ENCODE measurements around the gene STK24.

The STK24 gene

GRCh38 chr13:98436233-98436910 lies 140.5 kb downstream of the STK24 start:
- H3K9ac ChIP-seq (ENCODE audit: low read length): no peak overlapping the region
- H3K27me3 ChIP-seq (replicated peaks; ENCODE audit: insufficient read depth, low read length): no peaks in the 10 kb centered on the region
- no peak overlapping the region for H3K4me2 ChIP-seq (ENCODE audit: low read depth, low read length)
- no peaks in the 10 kb centered on the region for H3K9me2 ChIP-seq (replicated peaks; ENCODE audit: insufficient read depth, low read length)
- no peak for DNase-seq
- H3F3A ChIP-seq (ENCODE audit: insufficient read depth, low read length): no peaks in the 10 kb centered on the region
- H3K4me3 ChIP-seq (ENCODE audit: low read length): no peak overlapping the region
- no peaks in the 10 kb centered on the region for H3K36me3 ChIP-seq (replicated peaks; ENCODE audit: insufficient read depth, low read length)
- no peak overlapping the region for H3K27ac ChIP-seq (ENCODE audit: low read length)
- H3K4me1 ChIP-seq (ENCODE audit: low read length): no peaks in the 10 kb centered on the region
- no peaks in the 10 kb centered on the region for H4K20me1 ChIP-seq (ENCODE audit: insufficient read depth, low read length)
- H3K9me3 ChIP-seq (replicated peaks; ENCODE audit: insufficient read depth, low read length): no peaks in the 10 kb centered on the region
- no peak for TF ChIP-seq EZH2 (optimal IDR thresholded peaks at IDR 0.05; ENCODE audit: low read depth, low read length)
- TF ChIP-seq EZH2phosphoT487 (IDR thresholded peaks at IDR 0.05; ENCODE audit: low read length): no peak
- TF ChIP-seq, protein P1, sequence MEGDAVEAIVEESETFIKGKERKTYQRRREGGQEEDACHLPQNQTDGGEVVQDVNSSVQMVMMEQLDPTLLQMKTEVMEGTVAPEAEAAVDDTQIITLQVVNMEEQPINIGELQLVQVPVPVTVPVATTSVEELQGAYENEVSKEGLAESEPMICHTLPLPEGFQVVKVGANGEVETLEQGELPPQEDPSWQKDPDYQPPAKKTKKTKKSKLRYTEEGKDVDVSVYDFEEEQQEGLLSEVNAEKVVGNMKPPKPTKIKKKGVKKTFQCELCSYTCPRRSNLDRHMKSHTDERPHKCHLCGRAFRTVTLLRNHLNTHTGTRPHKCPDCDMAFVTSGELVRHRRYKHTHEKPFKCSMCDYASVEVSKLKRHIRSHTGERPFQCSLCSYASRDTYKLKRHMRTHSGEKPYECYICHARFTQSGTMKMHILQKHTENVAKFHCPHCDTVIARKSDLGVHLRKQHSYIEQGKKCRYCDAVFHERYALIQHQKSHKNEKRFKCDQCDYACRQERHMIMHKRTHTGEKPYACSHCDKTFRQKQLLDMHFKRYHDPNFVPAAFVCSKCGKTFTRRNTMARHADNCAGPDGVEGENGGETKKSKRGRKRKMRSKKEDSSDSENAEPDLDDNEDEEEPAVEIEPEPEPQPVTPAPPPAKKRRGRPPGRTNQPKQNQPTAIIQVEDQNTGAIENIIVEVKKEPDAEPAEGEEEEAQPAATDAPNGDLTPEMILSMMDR (IDR thresholded peaks at IDR 0.05; ENCODE audit: low read length): no peak
- no peaks in the 10 kb centered on the region for H3K79me2 ChIP-seq (ENCODE audit: low read length)
- no peak overlapping the region for H2AFZ ChIP-seq (ENCODE audit: low read length)

DNA sequence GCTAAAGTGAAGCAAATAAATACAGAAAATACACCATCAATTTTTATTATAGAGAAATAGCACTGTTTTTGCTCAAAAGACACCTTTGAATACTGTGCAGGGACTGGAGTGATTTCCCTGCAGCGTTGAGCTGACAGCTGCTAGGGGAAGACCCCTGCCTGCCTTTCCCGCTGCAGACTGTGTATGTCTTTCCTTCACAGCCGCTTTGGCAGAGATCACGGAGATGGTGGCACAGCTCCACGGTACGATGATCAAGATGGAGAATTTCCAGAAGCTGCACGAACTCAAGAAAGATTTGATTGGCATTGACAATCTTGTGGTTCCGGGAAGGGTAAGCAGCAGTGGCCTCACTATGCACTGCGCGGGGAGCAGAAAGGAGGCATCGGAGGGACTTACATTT lies 141.5 kb downstream of the STK24 start:
- no peak overlapping the region for H3K9ac ChIP-seq (ENCODE audit: low read length)
- H3F3A ChIP-seq (ENCODE audit: insufficient read depth, low read length): no peaks in the 10 kb centered on the region
- H3K36me3 ChIP-seq (replicated peaks; ENCODE audit: insufficient read depth, low read length): no peaks in the 10 kb centered on the region
- H2AFZ ChIP-seq (ENCODE audit: low read length): no peak overlapping the region
- H3K4me1 ChIP-seq (ENCODE audit: low read length): no peaks in the 10 kb centered on the region
- H3K9me2 ChIP-seq (replicated peaks; ENCODE audit: insufficient read depth, low read length): no peaks in the 10 kb centered on the region
- H3K4me3 ChIP-seq (ENCODE audit: low read length): no peak overlapping the region
- H3K9me3 ChIP-seq (replicated peaks; ENCODE audit: insufficient read depth, low read length): no peaks in the 10 kb centered on the region
- no peak overlapping the region for H3K4me2 ChIP-seq (ENCODE audit: low read depth, low read length)
- TF ChIP-seq EZH2 (optimal IDR thresholded peaks at IDR 0.05; ENCODE audit: low read depth, low read length) (no peak), EZH2phosphoT487 (IDR thresholded peaks at IDR 0.05; ENCODE audit: low read length) (no peak)
- TF ChIP-seq, protein P1 (IDR thresholded peaks at IDR 0.05; ENCODE audit: low read length): no peak
- no peaks in the 10 kb centered on the region for H3K27me3 ChIP-seq (replicated peaks; ENCODE audit: insufficient read depth, low read length)
- DNase-seq: no peak
- H3K27ac ChIP-seq (ENCODE audit: low read length): no peak overlapping the region
- H4K20me1 ChIP-seq (ENCODE audit: insufficient read depth, low read length): no peaks in the 10 kb centered on the region
- H3K79me2 ChIP-seq (ENCODE audit: low read length): no peaks in the 10 kb centered on the region

GRCh38 chr13:98434060-98434459 lies 142.8 kb downstream of the STK24 start:
- TF ChIP-seq, protein P1 (IDR thresholded peaks at IDR 0.05; ENCODE audit: low read length): no peak
- TF ChIP-seq EZH2 (optimal IDR thresholded peaks at IDR 0.05; ENCODE audit: low read depth, low read length) (no peak), EZH2phosphoT487 (IDR thresholded peaks at IDR 0.05; ENCODE audit: low read length) (no peak)
- no peaks in the 10 kb centered on the region for H3K9me2 ChIP-seq (replicated peaks; ENCODE audit: insufficient read depth, low read length)
- H3F3A ChIP-seq (ENCODE audit: insufficient read depth, low read length): no peaks in the 10 kb centered on the region
- H3K4me2 ChIP-seq (ENCODE audit: low read depth, low read length): no peak overlapping the region
- no peaks in the 10 kb centered on the region for H3K27me3 ChIP-seq (replicated peaks; ENCODE audit: insufficient read depth, low read length)
- no peak overlapping the region for H3K4me3 ChIP-seq (ENCODE audit: low read length)
- H3K9ac ChIP-seq (ENCODE audit: low read length): no peak overlapping the region
- H2AFZ ChIP-seq (ENCODE audit: low read length): no peak overlapping the region
- no peaks in the 10 kb centered on the region for H3K4me1 ChIP-seq (ENCODE audit: low read length)
- DNase-seq: no peak
- H3K9me3 ChIP-seq (replicated peaks; ENCODE audit: insufficient read depth, low read length): no peaks in the 10 kb centered on the region
- H3K36me3 ChIP-seq (replicated peaks; ENCODE audit: insufficient read depth, low read length): no peaks in the 10 kb centered on the region
- no peak overlapping the region for H3K27ac ChIP-seq (ENCODE audit: low read length)
- H4K20me1 ChIP-seq (ENCODE audit: insufficient read depth, low read length): no peaks in the 10 kb centered on the region
- H3K79me2 ChIP-seq (ENCODE audit: low read length): no peaks in the 10 kb centered on the region

Data from MM.1S (cell line).